AG08395 (cell line): ENCODE data around the gene SLC49A4.

Experiments
- DNase-seq: peaks from one replicate; pipeline ENCODE4 v3.0.0; 2012; ENCODE audit warnings: mixed read lengths, low spot score

The SLC49A4 gene

DNA sequence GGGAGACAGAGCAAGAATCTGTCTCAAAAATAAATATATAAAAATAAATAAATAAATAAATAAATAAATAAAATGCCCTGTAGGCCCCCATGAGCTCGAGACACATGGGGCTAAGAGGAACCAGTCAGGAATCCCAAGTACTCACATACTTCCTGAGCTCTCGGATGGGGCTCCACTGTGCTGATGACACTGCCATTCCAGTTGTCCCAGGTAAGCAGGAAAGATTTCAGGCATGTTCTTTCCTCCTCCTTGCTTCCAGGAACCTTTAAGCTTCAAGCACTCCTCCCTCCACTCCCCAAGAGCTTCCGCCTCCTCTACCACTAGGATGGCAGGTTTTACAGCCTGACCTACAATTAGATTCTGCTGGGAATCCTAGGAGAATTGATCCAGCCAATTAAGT is 113.4 kb downstream of the SLC49A4 start:
- DNase-seq = no peak

DNA sequence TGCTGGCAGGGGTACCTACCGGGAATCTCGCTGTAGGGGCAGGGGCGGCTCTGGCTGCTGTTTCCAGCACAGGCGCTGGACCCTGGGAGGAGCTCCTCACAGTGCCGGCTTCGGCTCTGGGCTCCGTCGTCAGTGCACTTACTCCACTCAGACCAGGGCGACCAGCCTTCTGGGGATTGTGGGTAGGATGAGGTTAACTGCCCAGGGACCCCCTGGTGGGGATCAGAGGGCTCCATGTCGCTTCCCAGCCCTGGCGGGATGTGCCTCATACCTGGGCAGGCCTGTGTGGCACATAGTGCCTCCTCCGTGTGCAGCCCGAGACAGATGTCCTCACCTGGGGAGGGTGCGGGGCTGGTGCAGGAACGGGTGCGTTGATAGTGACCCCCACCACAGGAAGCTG is 117.0 kb downstream of the SLC49A4 start:
- no peak for DNase-seq

DNA sequence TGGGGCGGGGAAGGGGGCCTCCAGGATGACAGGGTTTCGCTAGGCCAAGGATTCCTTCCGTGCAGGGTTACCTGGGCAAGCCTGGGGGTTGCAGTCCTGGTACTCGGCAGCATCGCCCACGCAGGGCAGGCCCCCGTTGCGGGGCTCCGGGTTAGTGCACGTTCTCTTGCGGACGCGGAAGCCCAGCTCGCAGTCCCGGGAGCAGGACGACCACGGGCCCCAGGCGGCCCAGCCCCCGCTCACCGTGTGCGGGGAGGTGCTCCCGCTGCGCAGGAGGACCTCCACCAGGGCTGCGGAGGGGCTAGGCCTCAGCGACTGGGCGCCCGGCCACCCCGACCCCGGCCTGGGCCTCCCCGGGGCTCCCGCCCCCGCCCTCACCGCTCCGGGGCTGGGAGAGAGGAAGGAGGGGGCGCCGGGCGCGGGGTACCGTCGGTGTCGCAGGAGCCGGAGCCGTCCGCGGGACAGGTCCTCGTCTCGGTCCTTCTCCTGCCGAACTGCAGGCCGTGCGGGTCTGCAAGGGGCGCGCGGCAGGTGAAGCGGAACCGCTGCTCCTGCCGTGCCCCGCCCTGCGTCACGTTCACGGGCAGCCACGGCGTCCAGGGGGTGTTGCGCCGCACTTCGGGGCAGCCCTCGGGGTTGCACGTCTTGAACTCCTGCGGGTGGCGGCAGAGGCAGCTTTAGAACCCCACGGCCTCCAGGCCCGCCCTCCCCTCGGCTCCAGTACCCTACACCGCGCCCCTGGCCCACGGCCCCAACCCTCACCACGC is 118.1 kb downstream of the SLC49A4 start:
- no peak for DNase-seq

DNA sequence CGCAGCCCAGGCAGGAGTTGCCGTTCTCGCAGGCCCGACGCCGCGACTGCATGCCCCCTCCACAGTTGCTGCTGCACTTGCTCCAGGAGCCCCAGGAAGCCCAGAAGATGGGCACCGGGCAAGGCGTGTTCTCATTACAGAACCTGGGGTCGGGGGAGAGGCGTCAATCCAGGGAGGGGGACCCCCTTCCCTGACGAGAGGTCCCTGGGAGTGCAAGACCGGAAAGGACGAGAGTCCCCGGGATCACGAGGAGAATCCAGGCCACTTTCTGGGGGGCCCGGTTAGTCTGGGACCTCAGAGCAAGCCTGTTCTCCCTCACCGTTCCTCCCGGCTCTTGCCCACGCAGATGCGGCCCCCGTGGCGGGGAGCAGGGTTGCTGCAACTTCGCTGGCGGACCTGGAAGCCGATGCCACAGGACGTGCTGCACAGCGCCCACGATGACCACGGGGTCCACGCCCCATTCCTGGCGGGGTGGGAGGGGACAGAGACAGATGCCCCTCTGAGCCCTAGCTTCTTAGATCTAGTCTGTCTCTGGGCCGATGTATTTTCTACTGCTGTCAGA is 118.8 kb downstream of the SLC49A4 start:
- DNase-seq = no peak

DNA sequence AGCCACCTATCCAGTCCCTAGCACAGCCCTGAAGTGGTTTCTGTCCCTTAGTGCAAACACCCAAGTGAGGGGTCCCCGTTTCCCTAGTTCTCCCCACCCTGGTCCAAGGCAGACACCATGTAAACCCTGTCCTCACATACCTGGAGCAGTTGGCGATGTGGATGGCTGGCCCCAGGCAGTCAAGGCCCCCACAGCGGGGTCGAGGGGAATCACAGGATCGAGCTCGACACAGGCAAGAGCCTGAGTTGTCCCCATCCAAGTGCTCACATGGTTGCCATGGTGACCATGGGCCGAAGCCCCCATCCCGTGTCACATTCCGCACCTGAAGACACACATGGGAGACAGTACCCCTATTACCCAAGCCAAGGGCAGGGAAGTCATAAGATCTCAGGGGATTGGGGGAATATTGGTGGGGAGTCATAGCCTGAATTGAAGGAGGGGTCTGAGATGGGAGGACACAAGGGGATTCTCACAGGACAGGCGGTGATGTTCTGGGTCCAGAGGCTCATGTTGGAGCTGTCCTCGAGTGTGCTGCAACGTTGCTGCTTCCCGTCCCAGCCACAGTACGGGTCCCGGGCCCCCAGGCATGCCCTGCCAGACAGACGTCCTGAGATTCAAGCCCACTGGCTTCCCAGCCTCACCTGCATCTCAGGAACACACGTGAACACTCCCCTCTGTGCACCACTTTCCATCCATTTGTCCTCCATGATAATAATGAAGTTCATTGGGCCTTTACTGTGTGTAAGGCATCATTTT is 120.6 kb downstream of the SLC49A4 start:
- no peak for DNase-seq

DNA sequence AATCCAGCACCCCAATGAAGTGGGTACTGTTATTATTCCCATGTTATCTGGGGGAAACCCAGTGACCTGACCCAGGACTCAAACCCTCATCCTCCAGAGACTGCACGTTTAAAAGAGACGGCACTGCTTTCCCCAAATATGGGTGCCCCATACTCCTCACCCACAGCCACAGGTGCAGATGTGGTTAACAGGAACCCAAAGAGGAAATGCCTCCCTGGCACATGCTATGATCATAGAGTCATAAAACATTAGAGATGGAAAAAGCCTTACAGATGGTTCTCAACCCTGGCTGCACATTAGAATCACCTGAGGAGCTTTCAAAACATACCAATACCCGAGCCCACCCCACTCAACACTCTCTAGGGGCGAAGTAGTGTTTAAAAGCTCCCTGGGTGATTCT is 121.2 kb downstream of the SLC49A4 start:
- no peak for DNase-seq

DNA sequence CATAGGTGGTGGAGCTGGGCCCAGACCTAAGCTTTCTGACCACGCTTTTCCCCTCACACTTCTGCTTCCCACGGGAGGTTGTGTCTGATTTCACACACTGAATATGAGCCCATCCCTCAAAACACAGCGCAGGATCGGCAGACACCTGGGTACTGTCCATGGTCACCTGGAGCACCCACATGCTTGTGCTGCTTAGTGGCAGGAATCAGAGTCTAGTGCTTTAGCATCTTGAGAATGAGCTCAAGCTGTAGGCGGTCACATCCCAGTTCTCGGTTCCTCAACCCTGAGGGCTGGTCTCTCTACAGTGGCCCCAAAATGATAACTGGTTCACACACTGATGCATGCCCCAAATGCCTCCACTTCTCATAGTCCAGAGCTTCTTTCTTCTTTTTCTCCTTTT is 121.7 kb downstream of the SLC49A4 start:
- no peak for DNase-seq

DNA sequence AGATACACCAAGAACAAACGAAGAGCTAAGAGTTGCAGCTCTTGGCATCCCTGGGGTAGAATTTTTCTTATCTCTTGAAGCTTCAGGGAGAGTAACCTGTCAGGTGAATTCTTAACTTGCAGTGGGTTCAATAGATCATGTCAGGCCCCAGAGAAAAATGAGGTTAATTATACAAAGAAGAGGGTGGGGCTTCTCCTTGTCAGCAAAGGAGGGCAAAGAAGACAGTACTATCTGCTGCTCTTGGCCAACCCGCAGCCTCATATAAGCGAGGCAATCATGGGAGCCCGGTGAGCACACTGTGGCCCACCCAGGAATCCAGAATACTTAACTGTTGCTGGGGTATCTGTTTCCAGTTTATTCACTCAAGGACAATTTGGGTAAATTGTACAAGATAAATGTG is 122.5 kb downstream of the SLC49A4 start:
- no peak for DNase-seq

DNA sequence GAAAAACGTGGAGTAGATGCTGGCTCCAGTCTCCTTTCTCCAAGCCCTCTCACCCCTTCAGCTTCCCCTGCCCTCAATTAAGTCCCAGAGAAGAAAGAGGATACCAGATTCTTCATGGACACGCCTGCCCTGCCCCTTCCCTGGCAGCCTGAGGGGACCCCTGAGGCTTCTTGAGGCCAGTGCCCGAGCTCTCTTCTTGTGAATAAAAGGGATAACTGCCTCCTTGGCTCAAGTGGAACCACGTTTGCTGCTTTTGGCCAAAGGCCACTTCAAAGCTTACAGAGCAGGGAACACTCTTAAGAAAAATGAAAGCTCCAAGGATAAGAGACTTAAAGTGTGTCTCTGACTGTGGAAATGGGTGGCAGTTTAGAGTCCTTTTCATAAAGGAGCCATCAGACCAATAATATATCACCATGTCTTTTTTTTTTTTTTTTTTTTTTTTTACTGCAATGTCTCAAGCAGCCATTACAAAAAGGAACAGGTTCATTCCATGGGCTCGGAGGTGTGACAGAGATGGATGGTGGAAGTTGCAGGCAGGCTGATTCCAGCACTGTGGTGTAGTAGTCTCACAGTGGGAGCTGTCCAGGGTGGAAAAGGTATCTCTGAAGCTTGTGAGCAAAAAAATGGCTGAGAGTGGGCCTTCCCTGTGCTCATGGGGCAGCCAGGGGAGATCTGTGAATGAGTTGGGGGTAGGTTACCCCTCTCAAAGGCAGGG is 123.9 kb downstream of the SLC49A4 start:
- peak; percentile 19 for DNase-seq

DNA sequence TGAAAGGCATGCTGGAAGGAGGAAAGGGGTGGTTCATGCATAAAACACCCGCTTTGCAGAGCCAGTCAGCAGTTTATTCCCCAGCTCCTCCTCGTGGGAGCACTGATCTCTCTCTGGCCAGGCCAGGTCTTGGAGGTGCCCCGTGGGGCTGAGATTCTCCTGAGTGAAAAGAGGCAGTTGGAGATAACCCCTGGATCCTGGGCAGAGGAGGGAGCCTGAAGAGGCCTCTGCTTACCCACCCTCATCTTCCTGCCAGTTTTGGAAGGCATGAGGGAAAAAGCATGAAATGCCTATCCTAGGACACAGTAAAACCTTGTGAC is 124.4 kb downstream of the SLC49A4 start:
- no peak for DNase-seq

DNA sequence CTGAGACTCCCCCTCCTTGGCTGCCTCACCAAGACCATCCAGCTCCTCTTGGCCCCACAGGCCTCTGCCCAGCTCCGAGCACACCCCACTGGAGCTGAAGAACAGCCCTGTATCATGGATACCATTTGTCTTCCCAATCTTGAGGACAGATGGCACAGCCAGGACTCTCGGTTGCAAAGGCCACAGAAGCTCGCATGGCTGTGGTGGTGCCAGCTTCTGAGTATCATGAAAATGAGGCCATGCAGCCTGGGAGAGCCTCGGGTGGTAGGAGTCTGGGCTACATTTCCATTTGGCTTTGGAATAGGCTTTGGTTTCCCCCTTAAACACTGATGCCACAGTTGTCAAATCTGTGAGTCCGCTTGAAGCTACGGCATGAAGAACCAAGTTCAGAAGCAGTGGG is 126.1 kb downstream of the SLC49A4 start:
- no peak for DNase-seq

DNA sequence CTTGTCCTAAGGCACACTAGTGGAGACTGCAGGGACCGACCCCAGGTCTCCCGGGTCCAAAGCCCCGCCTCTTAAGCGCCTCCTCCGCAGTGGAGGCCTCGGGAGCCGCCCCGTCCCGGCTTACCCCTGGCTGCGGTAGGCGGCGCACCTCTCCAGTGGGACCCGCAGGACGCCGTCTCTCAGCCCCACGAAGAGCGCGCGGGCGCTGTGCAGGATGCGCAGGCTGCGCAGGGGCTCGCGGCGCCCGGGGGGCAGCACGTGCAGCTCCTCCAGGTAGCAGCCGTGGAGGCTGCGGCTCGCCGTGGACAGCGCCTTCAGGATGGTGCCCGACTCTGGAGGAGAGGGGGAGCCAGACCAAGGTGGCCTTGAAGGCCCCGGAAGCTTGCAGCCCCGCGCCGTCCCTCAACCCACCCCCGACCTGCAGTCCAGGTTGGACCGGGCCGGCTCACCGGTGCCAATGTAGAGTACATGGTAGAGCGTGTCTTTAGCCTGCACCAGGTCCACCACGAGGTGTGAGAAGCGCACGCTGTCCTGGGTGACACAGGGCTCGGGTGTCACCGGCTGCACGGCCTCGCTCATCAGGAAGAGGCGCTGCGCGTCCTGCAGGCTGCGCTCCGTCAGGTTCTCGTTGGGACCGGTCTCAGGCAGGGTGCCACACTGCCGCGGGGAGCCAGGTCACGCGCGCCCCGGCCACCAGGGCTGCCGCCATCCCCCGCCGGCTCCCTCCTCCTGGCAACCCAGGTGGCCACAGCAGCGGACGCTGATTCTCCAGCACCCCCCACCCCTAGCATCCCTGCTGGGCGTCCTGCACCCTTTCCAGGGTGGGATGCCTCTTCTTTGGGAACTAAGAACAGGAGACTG is 127.2 kb downstream of the SLC49A4 start:
- DNase-seq = no peak

DNA sequence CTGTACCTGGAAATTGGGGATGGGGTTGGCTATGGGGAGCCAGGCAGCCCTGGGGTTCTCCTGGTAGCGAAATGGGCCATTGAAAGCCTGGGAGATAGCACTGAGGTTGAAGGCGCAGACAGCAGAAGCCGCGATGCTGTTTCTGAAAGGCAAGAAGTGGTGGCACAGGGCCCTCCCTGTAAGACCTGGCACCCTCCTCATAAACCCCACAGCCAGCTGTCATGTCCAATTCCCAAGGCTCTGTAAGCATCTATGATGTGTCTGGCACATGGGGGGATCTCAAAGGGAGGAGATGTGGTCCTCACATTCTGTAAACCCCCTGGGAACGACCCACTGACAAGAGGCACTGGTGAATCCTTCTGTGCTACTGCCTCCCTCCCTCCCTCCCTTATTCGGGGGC is 128.7 kb downstream of the SLC49A4 start:
- no peak for DNase-seq

DNA sequence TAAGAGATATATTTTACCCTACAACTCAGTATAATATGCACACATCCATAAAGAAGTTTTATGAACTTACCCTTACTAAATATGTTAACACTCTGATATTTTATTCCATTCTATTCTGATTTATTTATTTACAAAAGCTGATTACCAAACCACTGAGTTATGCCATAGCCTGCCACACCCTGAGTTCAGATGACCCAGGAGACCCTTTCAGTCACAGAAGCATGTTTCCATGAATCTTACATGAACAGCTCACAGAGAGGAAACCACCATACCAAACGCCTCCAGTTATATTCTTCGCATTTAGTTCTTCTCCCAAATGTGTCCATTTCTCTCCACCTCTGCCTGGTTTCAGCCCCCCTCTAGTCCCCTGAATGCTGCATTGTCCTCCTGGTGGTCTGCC is 129.2 kb downstream of the SLC49A4 start:
- DNase-seq = no peak

DNA sequence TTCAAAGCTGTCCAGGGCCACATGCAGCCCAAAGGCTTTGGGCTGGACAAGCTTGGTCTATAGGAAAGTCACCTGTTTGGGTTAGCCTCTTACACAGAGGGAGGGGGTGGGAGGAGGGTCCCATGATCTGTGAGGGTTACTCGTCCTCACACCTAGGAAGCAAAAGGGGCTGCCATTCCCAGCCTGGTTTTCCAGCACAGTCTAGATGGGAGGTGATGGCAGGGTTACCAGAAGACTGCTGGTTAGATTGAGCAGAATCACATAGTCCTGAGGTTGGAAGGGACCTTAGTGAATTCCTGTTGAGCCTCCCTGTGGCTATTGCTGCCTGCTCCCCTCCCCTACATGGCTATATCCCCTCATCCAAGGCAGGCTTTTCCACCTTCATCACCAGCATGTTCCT is 130.9 kb downstream of the SLC49A4 start:
- DNase-seq = no peak

DNA sequence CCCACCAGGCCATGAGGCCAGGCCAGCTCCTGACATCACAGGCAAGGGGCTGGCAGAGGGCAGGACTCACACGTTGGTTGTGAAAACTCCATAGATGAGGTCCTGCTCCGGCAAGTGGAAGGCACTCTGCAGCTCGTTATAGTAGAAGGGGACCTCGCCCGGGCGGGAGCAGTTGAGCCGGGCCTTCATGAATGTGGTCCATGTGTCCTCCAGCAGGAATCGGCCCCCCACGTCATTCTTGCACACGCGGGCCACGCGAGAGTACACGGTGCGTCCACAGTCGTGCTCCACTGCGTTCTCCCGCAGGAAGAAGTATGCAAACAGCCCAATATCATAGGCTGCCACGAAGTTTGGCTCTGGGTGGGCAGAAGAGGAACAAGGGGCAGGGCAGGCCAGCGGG is 131.5 kb downstream of the SLC49A4 start:
- DNase-seq = no peak

DNA sequence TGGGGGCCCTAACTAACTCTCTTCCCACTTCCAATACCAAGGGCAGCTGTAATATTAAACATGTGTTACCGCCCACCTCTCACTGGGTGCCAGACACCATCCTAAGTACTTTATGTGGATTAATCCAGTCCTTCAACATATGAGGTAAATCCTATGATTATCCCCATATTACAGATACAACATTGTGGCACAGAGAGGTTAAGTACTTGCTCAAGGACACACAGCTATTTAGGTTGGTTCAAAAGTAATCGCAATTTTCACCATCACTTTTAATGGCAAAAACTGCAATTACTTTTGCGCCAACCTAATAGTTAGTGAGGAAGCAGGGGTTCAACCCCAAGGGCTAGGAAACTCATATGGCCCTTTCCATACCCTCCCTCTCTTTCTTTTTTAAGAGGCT is 131.9 kb downstream of the SLC49A4 start:
- DNase-seq = no peak

DNA sequence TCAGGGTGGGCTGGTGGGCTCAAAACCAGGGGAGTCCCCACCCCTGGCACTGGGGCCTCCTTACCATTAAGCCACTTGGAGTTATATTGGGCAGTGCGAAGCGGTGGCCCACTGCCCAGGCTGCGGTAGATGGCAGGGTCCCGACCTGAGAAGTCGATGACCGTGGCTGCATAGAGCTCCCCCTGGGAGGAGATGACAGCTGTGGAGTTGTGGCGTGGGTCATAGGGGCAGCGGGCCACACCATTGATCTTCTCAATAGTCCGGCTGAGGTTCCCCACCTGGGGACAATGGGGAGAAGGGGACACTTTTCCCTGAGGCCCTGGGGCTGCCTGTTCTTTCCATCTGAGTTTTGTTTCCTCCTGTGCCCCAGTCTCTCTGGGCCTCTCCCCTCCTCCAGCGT is 132.9 kb downstream of the SLC49A4 start:
- DNase-seq = no peak

DNA sequence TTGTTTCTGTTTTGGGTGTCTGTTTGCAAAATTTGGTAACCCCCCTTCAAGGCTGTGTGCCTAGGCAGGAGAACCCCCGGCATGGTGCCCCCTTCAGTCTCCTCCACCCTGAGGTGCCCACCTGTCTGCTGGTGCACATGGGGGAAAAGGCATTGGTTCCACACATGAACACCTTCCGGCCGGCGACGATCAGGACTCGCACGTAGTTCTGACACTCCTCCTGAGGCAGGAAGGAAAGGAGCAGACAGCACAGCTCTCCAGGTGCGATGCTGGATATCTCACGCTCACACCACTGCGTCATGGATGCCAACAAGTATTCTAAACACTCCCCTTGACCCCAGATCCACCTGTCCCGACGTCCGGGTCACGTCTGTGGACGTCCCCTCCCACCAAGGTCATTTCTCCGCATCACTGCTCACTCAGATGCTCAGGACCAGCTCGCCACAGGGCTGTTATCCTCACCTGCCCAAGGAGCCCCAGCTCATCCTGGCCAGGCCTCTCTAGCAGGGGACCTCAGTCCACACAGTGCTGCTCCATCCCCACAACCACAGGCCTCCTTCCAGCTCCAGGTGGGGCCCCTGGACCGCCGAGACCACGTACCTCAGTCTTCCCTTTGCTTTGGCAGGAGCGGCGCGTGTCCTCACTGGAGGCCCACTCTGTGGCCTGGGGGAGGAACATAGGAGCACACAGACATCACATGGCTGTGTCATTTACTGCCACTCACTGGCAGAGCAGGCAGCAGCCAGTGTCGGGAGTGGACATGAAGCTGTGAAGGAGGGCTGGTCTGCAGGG is 133.7 kb downstream of the SLC49A4 start:
- no peak for DNase-seq

DNA sequence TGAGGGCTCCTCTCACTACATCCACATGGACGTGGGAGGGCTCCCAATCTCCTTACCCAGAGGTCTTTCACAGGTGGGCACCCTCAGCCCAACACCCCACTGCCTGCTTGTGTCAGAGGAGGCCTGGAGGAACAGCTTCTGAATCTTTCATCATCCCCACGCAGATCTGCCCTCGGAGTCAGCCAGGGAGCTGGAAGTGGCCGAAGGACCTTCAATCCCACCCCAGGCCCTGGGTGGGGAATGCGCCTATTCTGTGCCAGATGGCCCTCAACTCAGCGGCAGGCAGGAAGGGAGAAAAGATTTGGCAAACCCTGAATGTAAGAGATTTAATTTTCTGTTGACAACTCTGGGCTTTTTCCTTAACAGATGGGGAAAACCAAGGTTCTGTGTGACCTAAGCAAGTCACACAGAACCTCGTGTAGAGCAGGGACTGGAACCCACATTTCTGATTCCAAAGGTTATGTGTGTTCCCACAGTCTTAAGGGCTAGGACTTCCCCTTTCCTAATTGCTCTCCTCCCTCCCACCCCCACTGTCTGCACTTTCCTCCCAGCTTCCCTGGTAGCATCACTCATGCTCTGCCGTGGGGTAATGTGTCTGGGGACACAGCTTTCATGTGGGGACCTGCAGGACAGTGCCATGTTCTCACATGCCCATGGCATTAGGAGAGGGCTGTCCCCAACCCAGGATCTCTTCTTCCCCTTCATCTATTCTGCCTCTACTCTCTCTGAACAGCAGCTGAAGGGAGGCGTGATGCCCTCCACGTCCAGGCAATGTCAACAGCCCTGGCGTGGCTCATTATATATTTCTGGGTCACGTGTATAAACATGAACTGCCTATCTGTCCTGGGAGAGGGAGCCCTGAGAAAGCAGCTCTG is 134.6 kb downstream of the SLC49A4 start:
- no peak for DNase-seq
